Islet precursor cell (in vitro differentiated cells): ENCODE data around the gene HOXA13.

Source experiments
- DNase-seq: peaks from one replicate; pipeline ENCODE4 v3.0.0-alpha.2; 2018

The HOXA13 gene

GRCh38 chr7:27169658-27170425 lies 30.0 kb downstream of the HOXA13 start:
- DNase-seq, result peak; percentile 76

- DNase-seq, result peak; percentile 80
Observed at GRCh38 chr7:27168265-27168947, 31.5 kb downstream of the HOXA13 start.

- DNase-seq, result no peak
Observed at GRCh38 chr7:27167916-27168264, 32.0 kb downstream of the HOXA13 start.

- peak; percentile 58 for DNase-seq
Observed at GRCh38 chr7:27166531-27167505, 33.1 kb downstream of the HOXA13 start.

GRCh38 chr7:27165996-27166530 lies 33.8 kb downstream of the HOXA13 start:
- peak; percentile 60 for DNase-seq

- DNase-seq, result no peak
Observed at GRCh38 chr7:27165089-27165995, 34.5 kb downstream of the HOXA13 start, which contains the start of gene HOXA9. Gene HOXA9 (minus strand): TSS chr7:27165537. CDS start chr7:27165457, 80 bp downstream.

- peak; percentile 81 for DNase-seq
Observed at GRCh38 chr7:27164367-27165088, 35.4 kb downstream of the HOXA13 start.

- DNase-seq, result no peak
Observed at GRCh38 chr7:27164045-27164366, 35.9 kb downstream of the HOXA13 start.

GRCh38 chr7:27163288-27164044 lies 36.4 kb downstream of the HOXA13 start:
- DNase-seq, result peak; percentile 39

- DNase-seq, result no peak
Observed at GRCh38 chr7:27162561-27163287, 37.2 kb downstream of the HOXA13 start.

GRCh38 chr7:27161721-27162560 lies 38.0 kb downstream of the HOXA13 start:
- peak; percentile 81 for DNase-seq

- no peak for DNase-seq
Observed at GRCh38 chr7:27161214-27161720, 38.6 kb downstream of the HOXA13 start.

- DNase-seq, result peak; percentile 94
Observed at GRCh38 chr7:27160546-27161213, 39.2 kb downstream of the HOXA13 start.

- DNase-seq, result peak; percentile 51
Observed at GRCh38 chr7:27160145-27160545, 39.7 kb downstream of the HOXA13 start.

GRCh38 chr7:27159266-27160144 lies 40.4 kb downstream of the HOXA13 start:
- DNase-seq, result peak; percentile 61

GRCh38 chr7:27158436-27159265 lies 41.2 kb downstream of the HOXA13 start:
- DNase-seq, result peak; percentile 48
